SK-N-SH (cell line): ENCODE data around the gene DKC1.

Experiments used
- EP300 ChIP-seq, 2 experiments: IDR thresholded peaks; 2 replicates each; pipeline versions ENCODE4 v1.4.0 to v1.6.1; 2012; ENCODE audit warnings: borderline replicate concordance in 1 of 2, low read depth in 1 of 2, low read length in 1 of 2
- POLR2AphosphoS5 ChIP-seq: IDR thresholded peaks from 2 replicates; pipeline ENCODE4 v1.6.1; 2012; ENCODE audit warnings: low read depth, low read length
- RFX5 ChIP-seq: IDR thresholded peaks from 2 replicates; pipeline ENCODE4 v1.6.1; 2012; ENCODE audit warnings: mild to moderate bottlenecking, improper control_type of control experiment, low read length

GRCh38 chrX:154721155-154721554 lies 41.5 kb upstream of the DKC1 start:
- TF ChIP-seq RFX5: no peak
- TF ChIP-seq EP300 (IDR thresholded peaks at IDR 0.05; ENCODE audit: borderline replicate concordance in 1 of 2, low read depth in 1 of 2, low read length in 1 of 2): no peak
- no peak for TF ChIP-seq POLR2AphosphoS5
